ENCODE data around the gene MTFP1.
"Not testable (repeated sequence)": the region's sequence is repeated elsewhere in the genome, so short reads cannot be mapped to it uniquely, and the experiment has no call there.

The MTFP1 gene

DNA sequence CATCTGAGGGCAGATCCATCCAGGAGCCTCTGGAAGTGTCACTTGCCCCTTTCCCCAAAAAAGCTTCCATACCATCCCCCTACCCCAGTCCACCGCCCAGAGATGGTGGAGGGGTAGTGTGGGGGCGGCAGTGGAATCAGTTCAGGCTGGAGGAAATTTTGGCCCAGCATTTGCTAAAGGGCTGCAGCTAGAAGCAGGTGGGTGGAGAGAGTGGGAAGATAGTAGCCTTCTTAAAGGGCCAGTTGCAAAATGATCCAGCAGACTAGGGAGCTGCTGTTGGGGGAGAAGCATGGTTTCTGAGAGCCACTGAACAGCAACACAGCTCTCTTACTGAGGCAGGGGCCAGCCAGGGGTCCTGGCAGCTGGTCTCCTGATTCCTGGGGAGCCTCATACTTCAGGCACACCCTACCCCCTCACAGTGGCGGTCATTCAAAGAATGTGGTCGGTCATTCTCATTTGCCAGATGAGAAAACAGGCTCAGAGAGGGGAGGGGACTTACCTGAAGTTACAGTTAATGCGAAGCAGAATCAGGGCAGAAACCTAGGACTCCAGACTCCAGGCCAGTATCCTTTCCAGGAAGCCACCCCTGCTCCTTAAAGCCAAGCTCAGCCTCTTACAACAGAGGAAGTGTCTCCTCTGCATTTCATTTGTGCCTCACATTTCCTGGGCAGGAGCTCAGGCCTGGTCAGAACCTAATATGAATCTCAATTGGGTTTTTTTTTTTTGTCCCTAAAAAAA is 23.4 kb upstream of the MTFP1 start:
- no peak for DNase-seq

- DNase-seq: not testable (repeated sequence)
Measured at GRCh38 chr22:30402766-30403104, 22.8 kb upstream of the MTFP1 start.

GRCh38 chr22:30404307-30404706 is 21.3 kb upstream of the MTFP1 start:
- DNase-seq: no peak

DNA sequence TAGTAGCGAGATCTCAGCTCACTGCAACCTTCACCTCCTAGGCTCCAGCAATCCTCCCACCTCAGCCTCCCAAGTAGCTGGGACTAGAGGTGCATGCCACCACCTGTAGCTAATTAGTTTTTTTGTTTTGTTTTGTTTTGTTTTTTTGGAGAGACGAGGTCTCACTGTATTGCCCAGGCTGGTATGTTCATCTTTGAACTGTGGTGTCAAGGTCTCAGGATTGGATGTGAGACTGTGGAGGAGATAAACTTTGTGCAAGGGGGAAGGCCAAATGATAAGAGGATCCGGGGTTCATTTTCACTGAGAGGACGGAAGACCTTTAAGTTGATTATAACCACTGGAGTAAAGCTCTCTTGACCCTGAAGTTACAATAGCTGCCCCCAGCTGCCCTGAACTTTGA is 19.8 kb upstream of the MTFP1 start:
- no peak for DNase-seq

DNA sequence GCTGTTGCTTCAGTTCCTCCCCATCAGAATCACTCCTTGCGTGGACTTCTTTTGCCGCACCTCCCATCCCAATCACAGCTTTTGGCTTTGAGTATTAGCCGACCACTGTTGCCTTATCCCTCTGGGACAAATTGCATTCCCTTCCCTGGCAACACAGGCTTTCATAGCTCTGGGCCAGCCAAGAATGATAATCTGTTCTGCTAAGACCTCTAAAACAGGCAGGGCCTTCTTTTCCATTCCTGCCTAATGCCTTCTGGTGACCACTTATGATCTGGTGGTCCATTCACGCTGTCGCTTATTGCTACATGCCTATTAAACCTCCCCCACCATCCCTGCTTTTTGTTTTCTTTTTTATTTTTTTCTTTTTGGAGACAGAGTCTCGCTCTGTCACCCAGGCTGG is 19.2 kb upstream of the MTFP1 start:
- no peak for DNase-seq

DNA sequence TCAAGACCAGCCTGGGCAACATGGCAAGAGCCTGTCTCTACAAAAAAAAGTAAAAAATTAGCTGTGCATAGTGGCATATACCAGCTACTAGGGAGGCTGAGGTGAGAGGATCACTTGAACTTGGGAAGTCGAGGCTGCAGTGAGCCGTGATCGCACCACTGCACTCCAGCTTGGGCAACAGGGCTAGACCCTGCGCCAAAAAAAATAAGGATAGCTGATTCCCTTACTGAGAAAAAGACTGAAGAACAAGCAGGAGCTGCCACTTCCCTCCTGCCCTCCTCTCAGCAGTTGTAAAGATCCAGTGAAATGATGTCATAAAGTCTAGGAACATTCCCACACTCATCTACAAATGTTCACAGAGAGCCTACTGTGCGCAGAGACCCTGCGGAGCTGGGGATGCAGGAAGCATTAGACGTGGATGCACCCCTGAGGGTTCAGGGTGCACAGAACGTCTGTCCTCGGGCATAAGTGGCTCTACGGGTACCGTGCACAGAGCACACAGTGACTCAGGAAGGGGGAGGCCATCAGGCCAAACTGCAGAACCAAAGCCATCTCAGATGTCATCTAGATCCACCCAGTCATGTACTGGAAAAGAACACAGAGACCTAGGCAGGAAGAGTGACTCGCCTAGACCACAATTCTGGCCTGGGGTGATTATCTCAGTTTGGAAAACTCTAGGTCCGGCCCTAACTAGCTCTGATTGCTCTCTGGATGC is 17.0 kb upstream of the MTFP1 start:
- DNase-seq: no peak

DNA sequence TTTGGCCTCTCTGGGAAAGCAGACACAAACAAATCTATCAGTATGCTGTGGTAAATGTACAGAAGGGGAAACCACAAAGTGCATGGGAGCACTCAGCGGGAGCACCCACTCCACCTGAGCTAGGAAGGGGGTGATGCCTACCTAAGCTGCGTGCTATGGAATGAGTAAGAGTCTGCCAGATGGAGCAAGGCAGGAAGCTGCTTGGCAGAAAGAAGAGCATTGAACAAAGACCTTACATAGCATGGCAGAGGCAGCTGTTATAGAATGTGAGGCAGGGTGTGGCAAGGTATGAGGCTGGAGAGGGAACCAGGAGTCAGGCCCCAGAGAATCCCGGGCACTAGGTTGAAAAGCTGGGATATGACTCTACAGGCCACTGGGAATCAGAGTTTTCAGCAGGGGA is 13.8 kb upstream of the MTFP1 start:
- no peak for DNase-seq

- DNase-seq: no peak
Measured at GRCh38 chr22:30413001-30413400, 12.6 kb upstream of the MTFP1 start.

DNA sequence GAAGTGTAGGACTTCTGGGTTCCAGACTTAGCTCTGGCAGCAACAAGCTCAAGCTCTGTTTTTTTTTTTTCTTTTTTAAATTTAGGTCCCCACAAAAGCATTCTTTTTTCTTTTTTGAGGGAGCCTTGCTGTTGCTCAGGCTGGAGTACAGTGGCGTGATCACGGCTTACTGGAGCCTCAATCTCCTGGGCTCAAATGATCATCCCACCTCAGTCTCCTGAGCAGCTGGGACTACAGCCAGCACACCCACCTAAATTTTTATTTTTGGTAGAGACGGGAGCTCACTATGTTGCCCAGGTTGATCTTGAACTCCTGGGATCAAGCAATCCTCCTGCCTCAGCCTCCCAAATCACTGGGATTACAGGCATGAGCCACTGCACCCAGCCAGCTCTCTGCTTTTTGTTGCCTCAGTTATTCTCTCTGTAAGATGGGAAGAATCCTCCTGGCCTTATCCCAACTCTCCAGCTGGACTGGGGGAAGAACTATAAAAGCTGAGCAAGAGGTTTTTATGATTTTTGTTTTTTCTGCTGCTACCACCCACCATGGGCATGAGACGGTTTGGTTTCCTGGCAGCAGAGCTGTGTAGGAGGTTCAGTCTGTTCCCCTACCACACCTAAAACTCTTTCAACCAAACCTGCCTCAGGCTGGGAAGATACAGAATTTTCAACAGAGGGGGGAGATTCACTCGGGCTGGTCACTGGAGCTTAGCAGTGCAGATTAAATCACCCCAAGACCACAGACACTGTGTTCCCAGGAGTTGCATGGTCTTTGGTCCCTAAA is 11.6 kb upstream of the MTFP1 start:
- no peak for DNase-seq

DNA sequence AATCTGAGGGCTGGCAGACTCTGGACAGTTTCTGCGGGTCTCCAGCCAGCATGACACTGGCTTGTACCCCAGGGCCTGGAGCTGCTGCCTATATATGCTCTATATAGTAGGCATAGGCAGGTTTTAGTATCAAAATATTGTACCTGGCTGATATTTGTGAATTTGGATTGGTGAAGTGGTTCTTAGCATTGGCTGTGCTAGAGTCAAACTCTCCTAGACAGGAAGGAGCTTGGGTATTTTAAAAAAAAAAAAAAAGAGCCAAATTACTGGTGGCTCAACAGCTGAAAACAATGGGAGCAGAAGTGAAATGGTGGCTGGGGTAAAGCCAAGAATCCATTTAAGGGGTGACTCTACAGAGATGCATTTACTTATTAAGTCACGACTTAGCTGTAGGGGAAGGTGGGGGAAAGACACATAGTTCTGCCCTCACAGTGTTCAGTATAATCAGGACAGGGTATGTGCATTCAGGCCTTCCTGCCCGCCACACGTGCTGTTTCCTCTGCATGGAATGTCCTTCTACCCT is 11.0 kb upstream of the MTFP1 start:
- no peak for DNase-seq

DNA sequence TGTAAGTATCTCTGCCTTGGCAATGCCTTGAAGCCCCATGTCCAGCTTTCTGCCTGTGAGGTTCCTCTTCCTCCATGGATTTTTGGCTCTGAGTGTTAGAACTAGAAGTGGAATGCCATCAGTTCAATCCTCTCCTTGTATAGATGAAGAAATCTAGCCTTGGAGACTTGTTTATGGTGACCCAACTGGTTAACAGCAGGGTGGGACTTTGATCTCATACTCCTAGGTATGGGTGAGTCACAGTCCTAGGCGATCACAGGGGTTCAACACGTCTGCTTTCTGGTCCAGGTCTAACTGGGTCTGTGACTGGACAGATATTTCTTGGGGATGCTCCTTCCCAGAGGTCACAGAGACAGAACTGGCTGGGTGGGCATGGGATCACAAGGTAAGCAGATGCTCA is 9.2 kb upstream of the MTFP1 start:
- no peak for DNase-seq

GRCh38 chr22:30416837-30417236 is 8.7 kb upstream of the MTFP1 start:
- no peak for DNase-seq

DNA sequence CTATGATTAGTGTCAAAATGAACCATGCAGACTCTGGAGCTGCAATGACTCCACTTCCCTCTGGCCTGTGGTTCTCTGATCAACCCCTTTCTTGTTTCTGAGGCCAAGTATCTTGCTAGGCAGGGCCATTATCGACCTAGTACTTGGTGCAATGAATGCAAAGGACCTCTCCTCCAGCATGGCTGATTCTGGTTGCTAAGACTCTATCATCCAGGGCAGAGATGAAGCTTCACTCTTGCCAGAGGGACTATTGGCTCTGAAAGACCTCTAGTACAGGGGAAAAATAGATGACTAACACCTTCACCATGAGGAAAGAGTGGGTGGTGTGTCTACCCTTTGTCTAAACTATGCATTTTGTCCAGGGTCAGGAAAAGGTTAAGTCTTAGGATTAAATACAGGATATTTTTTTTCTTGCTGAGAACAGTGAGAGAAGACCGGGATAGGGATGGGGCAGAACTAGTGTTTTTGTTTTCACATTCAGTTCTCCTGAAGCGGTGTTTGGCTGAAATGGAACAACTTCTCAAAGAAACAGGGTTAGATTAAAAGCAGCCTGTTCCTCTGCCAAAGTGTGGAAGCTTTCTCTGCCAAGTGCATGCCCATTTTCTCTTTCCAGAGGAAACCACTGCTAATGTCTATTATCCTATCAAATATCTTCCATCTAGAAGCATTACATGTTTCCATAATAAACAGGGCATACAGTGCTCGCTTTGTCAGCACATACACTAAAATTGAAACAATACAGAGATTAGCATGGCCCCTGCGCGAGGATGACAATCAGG is 5.0 kb upstream of the MTFP1 start:
- DNase-seq: no peak

GRCh38 chr22:30421695-30422480 is 3.7 kb upstream of the MTFP1 start:
- no peak for DNase-seq

- peak; percentile 56 for DNase-seq
Measured at GRCh38 chr22:30422481-30423300, 2.9 kb upstream of the MTFP1 start.

- no peak for DNase-seq
Measured at GRCh38 chr22:30423301-30423958, 2.1 kb upstream of the MTFP1 start.

GRCh38 chr22:30423959-30424533 is 1.5 kb upstream of the MTFP1 start:
- peak; percentile 100 for DNase-seq

GRCh38 chr22:30424534-30425326 is 838 bp upstream of the MTFP1 start:
- no peak for DNase-seq

- DNase-seq: no peak
Measured at GRCh38 chr22:30425327-30425615, 297 bp upstream of the MTFP1 start.
